Lower leg skin (tissue), 3 donors: ENCODE results near the gene ST8SIA4.

ENCODE experiments used
- POLR2A ChIP-seq, 2 donors: fragments of 450-650 bp; IDR thresholded peaks; one replicate each; pipeline ENCODE4 v1.6.1; 2016 to 2017; ENCODE audit warnings: antibody characterized with exemption in 2 of 2, mild to moderate bottlenecking in 1 of 2, moderate library complexity in 1 of 2
- TF ChIP-seq, protein P1 (sequence below), 3 donors: fragments of 450-650 bp; IDR thresholded peaks; one replicate each; pipeline ENCODE4 v1.5.1; 2016; ENCODE audit warnings: antibody characterized with exemption in 3 of 3, mild to moderate bottlenecking in 3 of 3, moderate library complexity in 2 of 3

DNA sequence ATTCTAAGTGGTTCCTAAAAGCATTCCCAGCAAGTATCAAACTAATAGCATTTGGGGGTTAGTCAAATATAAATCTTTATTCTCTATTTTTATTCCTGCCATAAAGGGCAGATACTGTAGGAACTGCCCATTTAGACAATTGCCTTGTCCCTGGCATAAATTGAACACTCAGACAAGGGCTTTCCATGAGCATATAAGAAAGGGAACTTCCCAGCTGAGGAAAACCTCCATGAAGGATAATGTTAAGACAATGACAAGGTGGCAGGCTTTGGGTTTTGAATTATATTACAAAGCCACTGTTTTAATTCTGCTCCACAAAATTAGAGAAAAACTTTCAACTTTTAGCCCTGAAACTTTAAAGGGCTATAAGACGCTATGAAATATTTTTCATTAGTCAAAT, 81.3 kb downstream of the ST8SIA4 start:
- TF ChIP-seq, protein P1, sequence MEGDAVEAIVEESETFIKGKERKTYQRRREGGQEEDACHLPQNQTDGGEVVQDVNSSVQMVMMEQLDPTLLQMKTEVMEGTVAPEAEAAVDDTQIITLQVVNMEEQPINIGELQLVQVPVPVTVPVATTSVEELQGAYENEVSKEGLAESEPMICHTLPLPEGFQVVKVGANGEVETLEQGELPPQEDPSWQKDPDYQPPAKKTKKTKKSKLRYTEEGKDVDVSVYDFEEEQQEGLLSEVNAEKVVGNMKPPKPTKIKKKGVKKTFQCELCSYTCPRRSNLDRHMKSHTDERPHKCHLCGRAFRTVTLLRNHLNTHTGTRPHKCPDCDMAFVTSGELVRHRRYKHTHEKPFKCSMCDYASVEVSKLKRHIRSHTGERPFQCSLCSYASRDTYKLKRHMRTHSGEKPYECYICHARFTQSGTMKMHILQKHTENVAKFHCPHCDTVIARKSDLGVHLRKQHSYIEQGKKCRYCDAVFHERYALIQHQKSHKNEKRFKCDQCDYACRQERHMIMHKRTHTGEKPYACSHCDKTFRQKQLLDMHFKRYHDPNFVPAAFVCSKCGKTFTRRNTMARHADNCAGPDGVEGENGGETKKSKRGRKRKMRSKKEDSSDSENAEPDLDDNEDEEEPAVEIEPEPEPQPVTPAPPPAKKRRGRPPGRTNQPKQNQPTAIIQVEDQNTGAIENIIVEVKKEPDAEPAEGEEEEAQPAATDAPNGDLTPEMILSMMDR (IDR thresholded peaks at IDR 0.05) = no peak
- TF ChIP-seq POLR2A (IDR thresholded peaks at IDR 0.05) = no peak
